Measurements from ENCODE around the gene TSPAN14.
"Not testable (repeated sequence)": the region's sequence is repeated elsewhere in the genome, so short reads cannot be mapped to it uniquely, and the experiment has no call there.

Gene TSPAN14

DNA sequence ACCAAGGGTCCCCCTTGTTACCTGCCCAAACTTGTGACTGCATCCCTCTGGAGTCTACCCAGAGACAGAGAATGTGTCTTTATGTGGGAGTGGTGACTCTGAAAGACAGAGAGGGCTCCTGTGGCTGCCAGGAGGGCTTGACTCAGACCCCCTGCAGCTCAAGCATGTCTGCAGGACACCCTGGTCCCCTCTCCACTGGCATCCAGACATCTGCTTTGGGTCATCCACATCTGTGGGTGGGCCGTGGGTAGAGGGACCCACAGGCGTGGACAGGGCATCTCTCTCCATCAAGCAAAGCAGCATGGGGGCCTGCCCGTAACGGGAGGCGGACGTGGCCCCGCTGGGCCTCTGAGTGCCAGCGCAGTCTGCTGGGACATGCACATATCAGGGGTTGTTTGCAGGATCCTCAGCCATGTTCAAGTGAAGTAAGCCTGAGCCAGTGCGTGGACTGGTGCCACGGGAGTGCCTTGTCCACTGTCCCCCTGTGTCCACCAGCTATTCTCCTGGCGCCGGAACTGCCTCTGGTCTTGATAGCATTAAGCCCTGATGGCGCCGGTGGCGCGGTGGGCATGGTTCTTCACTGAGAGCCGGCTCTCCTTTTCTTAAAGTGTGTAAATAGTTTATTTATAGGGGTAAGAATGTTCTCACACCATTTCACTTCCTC, 64.2 kb downstream of the TSPAN14 start:
- no peak for DNase-seq (ENCODE audit: low read depth, low spot score)
- H3K27ac ChIP-seq, result no peak overlapping the region

- DNase-seq (ENCODE audit: low read depth, low spot score), result no peak
- no peak overlapping the region for H3K27ac ChIP-seq
Observed at GRCh38 chr10:80518807-80519360, 64.8 kb downstream of the TSPAN14 start.

- DNase-seq (ENCODE audit: low read depth, low spot score), result no peak
- no peak overlapping the region for H3K27ac ChIP-seq
Observed at GRCh38 chr10:80519936-80520650, 66.0 kb downstream of the TSPAN14 start.

- no peak overlapping the region for H3K27ac ChIP-seq
- DNase-seq (ENCODE audit: low read depth, low spot score), result no peak
Observed at GRCh38 chr10:80520661-80521470, 66.8 kb downstream of the TSPAN14 start.

GRCh38 chr10:80522756-80523363, 68.8 kb downstream of the TSPAN14 start:
- peak overlapping the region; percentile 17 for H3K27ac ChIP-seq
- DNase-seq (ENCODE audit: low read depth, low spot score), result no peak

- DNase-seq (ENCODE audit: low read depth, low spot score), result no peak
- H3K27ac ChIP-seq, result peak overlapping the region; percentile 35
Observed at GRCh38 chr10:80523773-80524172, 69.7 kb downstream of the TSPAN14 start.

DNA sequence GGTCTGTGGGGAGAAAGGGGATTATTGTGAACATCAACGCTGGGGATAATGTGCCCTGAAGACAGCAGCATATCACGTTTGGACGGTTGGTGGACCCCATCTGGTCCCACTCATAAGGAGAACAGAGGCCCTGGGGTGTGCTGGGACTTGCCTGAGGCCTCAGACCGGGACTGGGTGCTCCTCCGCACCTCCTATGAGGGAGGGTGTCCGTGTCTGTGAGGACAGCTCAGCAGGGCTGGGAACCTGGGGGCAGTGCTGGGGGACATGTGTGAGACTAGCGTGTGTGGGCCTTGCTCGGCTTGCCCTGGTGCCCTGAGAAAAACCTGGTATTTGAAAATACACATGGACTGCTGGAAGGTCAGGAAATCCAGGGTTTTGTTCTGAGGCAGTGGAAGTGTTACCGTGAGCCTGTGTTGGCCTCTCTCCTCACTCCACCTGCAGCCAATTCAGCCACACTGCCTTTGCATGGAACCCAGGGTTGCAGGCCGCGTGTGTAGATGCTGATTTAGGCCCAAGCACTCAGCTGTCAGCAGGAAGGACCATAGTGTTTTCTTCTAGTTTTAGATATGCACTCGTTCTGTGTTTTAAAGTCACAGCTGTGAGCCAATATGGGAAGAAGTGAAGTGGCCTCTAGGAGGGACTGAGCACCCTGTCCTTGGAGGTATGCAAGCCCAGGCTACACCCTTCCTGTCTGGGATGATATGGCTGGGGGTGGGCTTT, 70.2 kb downstream of the TSPAN14 start:
- H3K27ac ChIP-seq, result peak overlapping the region; percentile 35
- no peak for DNase-seq (ENCODE audit: low read depth, low spot score)

DNA sequence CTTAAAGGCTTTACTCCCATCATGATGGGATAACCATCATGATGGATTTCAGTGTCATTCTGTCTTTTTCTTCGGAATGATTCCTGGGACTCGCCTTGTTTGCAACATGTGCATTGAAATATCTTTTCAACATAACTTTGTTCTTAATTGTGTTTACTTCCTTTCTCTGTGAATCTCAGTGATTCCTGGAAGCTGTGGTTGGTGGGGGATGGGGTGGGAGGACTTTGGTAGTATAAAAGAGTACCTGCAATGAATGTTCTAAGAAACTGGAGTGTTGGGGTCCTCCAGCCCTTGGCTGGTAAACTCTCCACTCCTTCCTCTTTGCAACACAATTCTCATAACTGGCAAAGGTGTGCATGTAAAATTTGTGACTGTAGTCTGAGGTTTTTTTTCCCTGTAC, 72.1 kb downstream of the TSPAN14 start:
- DNase-seq (ENCODE audit: low read depth, low spot score), result no peak
- H3K27ac ChIP-seq, result no peak overlapping the region

DNA sequence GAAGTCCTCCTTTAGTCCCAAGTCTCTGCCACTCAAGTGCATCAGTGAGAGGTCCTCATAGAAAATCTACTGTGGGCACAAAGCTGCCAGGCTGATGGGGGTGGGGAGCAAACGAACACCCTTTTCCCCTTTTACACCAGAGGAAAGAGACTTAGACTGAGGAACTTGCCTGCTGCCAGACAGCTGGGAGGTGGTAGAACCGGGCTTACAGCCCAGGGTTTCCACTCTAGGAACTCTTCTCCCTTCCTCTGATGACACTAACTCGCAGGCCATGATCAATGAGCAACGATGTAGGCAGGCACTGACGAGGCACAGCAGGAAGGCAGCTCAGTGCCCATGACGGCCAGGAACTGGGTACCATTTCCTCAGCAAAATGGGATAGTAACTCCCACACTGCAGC, 72.6 kb downstream of the TSPAN14 start:
- DNase-seq (ENCODE audit: low read depth, low spot score), result no peak
- no peak overlapping the region for H3K27ac ChIP-seq

DNA sequence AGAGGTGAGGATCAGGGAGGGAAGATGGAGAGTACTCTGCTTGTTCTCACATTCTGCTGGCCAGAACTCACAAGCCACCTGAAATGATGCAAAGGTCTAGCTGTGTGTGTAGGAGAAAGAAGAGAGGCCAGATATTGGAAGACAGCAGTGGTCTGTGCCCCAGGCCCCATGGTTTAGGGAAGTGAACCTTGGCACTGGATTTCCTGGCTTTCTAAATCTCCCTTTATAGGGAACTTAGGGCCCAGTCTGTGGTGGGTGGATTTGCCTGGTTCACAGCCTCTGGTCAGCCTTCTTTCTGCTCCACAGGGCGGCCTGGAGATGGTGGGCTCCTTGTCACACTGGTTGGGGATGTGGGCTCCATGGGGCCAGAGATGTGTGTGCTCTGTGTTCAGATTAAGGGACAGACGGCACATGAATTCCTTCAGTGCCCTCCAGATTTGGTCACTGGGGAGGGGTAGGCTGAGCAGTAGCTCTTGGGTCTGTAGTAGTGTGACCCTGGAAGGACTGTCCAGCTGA, 74.1 kb downstream of the TSPAN14 start:
- DNase-seq (ENCODE audit: low read depth, low spot score), result no peak
- H3K27ac ChIP-seq, result no peak overlapping the region

GRCh38 chr10:80528901-80529300, 74.8 kb downstream of the TSPAN14 start:
- H3K27ac ChIP-seq, result no peak overlapping the region
- DNase-seq (ENCODE audit: low read depth, low spot score), result no peak

DNA sequence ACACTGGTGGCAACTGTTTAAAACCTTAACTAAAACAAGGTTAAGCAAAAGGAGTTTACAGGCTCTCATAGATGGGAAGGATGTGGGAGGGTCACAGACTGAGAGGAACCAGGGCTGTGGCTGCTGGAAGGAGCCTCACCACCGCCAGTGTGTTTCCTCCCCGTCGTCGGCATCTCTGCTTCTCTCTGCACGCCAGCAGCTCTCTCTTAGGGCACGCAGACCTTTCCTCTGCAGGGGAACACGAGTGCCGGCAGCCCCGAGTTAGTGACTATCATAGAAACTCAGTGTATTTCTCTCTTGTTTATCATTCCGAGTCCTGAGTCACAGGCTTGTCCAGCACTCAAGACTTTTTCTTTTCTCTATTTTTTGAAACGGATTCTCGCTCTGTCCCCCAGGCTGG, 75.5 kb downstream of the TSPAN14 start:
- no peak overlapping the region for H3K27ac ChIP-seq

DNA sequence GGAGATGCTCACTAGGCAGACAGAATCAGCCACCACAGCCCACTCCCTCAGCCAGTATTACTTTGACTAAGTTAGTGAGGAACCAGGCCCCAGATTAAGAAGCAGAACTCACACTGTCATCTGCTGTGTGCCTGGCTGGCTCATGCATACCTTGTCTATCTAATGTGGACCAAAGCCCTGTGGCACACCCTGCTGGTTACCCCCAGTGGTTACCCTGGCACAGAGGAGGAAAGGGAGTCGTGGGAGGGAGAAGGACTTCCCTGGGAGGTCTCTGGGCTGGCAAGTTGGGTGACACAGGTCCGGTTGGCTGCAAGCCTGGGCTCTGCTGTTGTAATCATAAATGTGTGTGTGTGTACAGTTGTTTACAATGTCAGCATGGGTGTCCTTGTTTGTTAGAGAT, 76.1 kb downstream of the TSPAN14 start:
- no peak overlapping the region for H3K27ac ChIP-seq
- DNase-seq (ENCODE audit: low read depth, low spot score), result no peak

More for the DNA sequence above, 75.5 kb downstream of the TSPAN14 start:
- DNase-seq (ENCODE audit: low read depth, low spot score), result no peak

GRCh38 chr10:80530816-80531215, 76.7 kb downstream of the TSPAN14 start:
- DNase-seq (ENCODE audit: low read depth, low spot score), result no peak
- H3K27ac ChIP-seq, result no peak overlapping the region

DNA sequence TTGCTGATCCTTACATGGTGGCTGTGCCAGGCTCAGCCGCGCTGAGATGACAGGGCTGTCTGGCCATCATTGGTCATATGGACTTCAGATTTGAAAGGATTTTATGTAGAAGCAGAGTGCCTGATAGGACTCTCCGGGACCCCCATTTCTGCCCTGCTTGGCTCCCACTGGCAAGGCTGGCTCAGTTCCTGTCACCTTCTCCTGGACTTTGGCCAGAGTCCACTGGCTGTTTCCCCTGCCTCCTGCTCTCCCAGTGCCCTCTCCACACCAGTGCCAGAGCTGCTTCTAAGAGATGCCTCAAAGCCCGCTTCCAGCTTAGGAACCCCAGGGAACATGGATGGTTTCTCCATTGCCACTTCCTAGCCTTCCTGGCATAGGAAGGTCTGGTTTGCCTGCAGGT, 78.5 kb downstream of the TSPAN14 start:
- no peak for DNase-seq (ENCODE audit: low read depth, low spot score)
- H3K27ac ChIP-seq, result no peak overlapping the region

DNA sequence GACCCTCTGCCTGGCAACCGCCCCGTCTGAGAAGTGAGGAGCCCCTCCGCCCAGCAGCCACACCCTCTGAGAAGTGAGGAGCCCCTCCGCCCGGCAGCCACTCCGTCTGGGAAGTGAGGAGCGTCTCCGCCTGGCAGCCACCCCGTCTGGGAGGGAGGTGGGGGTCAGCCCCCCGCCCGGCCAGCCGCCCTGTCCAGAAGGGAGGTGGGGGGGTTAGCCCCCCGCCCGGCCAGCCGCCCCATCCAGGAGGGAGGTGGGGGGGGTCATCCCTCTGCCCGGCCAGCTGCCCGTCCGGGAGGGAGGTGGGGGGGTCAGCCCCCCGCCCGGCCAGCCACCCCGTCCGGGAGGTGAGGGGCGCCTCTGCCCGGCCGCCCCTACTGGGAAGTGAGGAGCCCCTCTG, 79.9 kb downstream of the TSPAN14 start:
- DNase-seq (ENCODE audit: low read depth, low spot score); H3K27ac ChIP-seq: not testable (repeated sequence)

DNA sequence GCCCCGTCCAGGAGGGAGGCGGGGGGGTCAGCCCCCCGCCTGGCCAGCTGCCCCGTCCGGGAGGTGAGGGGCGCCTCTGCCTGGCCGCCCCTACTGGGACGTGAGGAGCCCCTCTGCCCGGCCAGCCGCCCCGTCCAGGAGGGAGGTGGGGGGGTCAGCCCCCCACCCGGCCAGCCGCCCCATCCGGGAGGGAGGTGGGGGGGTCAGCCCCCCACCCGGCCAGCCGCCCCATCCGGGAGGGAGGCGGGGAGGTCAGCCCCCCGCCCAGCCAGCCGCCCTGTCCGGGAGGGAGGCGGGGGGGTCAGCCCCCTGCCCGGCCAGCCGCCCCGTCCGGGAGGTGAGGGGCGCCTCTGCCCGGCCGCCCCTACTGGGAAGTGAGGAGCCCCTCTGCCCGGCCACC, 80.5 kb downstream of the TSPAN14 start:
- not testable (repeated sequence) for H3K27ac ChIP-seq; DNase-seq (ENCODE audit: low read depth, low spot score)

DNA sequence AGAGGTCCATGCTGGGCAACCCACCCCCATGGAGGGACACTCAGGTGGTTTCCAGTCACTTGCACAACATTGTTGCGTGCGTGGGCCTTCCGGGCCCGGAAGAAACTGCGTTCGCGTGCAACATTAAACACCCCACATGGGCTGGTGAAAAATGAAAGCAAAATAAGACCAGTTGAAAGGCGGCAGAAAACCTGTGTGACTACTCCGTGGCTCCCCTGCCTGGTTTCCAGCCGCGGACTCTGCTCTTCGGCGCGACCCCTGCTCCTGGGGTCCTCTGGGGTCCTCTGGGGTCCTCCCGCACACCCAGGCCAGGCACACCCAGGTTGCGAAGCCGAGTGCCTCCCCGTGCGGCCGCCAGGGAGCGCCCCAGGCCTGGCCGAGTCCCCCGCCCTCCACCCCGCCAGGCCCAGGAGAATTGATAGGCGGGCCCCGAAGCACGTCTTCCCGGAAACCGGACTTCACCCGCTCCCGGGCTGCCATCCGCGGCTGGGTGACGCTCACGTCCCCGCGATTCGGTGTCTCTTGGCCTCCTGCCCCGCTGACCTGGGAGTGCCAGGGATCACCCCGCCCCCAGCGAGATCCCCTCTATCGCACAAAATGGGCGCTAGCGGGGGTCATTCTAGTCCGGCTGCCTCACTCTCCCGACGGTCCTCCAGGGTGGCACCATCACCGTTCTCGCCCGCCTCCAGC, 81.7 kb downstream of the TSPAN14 start:
- DNase-seq (ENCODE audit: low read depth, low spot score), result no peak
- H3K27ac ChIP-seq, result no peak overlapping the region

DNA sequence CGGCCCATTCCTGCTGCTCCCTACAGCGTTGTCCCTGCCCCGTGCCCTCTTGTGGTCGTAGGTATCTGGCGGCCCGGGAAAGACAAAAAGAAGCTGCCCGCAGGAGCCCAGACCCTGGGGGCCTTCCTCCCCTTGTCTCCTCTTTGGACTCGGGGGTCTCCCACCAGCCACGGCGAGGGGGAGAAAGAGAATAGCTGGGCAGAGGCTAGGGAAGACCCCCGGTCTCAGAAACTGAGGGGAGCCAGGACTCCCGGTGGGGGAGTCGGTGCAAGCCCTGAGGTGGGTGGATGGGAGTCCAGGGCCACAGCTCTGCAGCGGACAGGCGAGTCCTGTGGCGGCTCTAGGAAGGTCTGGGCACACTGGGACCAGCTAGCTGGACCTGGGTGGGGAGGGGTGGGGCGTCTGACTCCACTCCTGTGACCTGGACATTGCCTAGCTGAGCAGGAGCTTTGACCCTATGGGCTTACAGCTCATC, 82.3 kb downstream of the TSPAN14 start:
- no peak overlapping the region for H3K27ac ChIP-seq
- DNase-seq (ENCODE audit: low read depth, low spot score), result no peak

All from epithelial cell of prostate (primary cell).